GM19351 (cell line): ENCODE measurements around the gene CDKAL1.

Experiments used
- ATAC-seq: cut with Tn5 transposase; IDR thresholded peaks from one replicate; pipeline ENCODE4 v1.9.1; 2021; ENCODE audit warnings: mild to moderate bottlenecking, moderate library complexity; ENCODE audit not compliant: unreplicated experiment

Gene CDKAL1

DNA sequence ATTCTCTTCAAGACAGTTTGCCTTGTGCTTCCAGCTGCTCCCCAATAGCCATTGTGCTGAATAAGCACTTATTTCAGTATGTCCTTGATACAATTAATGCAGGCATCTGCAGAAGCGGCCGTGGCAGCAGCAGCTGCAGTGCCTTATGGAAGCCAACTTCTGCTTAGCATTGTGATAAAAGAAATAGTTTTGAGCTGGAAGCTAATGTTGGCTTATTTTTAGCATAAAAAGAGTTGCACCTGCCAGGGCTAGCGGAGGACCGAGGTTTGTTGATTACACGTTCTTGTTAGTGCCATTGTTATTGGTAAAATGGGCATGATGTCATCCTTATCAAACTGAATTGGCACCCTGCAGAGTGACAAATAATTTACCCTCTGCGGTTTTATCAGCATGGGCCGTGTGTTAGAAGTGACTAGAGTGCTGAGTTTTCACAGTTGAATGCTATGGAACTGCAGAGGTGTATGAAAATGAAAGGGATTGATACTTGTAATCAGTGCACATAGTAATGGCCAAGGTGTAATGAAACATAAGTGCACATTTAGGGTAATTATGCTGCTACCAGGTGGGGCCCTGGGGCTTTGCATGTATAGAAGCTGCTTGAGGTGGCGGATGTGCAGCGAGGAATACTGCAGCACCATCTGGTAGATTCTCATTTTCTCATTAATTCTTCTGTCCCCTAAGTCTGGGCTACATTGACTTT is 334.3 kb downstream of the CDKAL1 start:
- no peak for ATAC-seq

- no peak for ATAC-seq
Observed at GRCh38 chr6:20870021-20870420, 335.8 kb downstream of the CDKAL1 start.

- ATAC-seq: no peak
Observed at GRCh38 chr6:20870493-20870892, 336.2 kb downstream of the CDKAL1 start.

DNA sequence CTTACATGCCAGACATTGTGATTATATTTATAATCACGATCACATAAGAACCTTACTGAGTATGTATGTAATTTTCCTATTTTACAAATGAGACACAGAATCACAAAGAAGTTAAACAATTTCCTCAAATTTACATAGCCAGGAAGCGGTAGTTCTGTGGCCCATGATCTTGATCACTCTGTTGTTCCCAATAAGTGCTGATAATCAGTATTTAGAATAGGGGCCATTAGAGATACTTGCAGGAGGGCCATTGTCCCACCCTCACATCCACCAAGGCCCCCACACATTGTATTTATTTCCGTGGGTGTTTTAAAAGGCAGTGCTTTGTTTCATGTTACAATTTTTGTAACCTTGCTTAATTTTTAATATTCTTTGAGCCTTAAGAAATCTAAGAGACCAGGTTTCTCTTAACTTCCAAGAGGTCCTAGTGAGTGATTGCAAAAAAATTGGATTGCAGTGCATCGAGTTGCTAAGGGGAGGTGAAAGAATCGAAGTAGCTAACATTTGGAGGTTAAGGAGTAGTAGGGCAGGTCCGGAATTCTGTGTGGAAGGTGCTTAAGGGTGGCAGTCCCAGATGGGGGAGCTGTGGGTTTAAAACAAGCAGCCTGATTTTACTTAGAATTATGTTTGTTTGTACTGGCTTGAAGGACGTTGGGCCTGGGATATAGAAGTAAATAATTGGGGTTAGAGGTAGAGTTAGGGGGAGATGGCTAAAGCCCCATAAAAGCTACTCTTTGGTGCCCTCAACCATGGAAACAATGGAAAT is 339.4 kb downstream of the CDKAL1 start:
- ATAC-seq: no peak

- ATAC-seq: no peak
Observed at GRCh38 chr6:20875369-20875963, 341.2 kb downstream of the CDKAL1 start.

DNA sequence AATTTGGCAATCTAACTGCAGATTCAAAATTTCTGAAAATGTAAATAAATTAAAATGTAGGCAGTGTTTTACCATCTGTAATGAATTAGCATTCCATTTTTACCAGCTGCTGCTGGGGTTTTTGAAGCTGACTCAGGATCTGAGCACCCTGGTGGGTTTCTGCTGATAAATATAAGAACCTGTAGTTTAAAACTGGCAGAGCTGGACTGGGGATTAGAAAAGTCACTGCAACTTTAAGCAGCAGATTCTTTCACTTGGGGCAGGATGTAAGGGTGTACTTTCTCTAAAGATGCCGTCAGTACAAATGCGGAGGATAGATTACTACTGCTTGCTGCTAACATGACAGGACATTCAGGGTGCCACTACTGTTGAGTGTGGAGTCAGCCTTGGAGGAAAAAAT is 341.8 kb downstream of the CDKAL1 start:
- ATAC-seq: no peak

GRCh38 chr6:20876561-20876960 is 342.3 kb downstream of the CDKAL1 start:
- no peak for ATAC-seq

DNA sequence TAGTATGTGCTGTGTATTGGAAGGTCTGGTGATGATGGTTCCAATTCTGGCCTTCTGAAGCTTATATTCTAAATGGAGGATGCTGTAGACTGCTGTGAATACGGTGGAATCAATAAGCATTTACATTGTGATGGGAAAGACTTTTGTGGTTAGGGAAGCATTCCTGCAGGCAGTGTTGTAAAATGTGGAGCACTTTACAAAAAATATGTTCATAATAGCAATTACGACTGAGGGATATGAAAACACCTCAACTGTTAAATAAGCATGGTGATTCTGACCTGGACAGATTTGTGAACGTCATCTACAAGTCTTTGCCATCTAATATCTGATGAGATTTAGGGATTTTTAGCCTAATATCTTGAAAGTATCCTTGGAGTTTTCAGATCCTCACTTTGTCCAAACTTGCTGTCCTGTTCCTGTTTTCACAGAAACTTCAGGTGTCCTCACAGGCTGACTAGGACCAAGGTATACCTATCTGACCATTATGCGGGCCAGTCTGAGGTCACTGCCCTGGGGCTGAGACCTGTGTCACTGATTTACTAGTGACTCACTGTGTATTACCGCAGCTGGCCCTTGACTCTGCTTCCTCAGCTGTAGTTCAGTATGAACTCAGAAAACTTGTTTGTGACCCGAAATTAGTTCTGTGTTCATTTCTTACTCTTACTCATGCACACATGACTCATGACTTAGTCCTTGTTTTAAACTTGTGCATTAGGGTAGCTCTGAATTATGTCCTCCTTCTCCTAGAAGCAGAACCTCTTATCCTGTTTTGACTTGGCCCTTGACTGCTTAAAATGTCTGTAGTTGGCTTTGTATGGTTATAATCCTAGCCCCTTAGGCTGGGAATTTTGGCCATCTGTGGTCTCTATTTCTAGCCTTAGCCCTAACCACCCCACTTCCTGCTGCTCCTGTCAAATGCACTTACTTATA is 343.0 kb downstream of the CDKAL1 start:
- peak; percentile 98 for ATAC-seq

- no peak for ATAC-seq
Observed at GRCh38 chr6:20879121-20879520, 344.9 kb downstream of the CDKAL1 start.

DNA sequence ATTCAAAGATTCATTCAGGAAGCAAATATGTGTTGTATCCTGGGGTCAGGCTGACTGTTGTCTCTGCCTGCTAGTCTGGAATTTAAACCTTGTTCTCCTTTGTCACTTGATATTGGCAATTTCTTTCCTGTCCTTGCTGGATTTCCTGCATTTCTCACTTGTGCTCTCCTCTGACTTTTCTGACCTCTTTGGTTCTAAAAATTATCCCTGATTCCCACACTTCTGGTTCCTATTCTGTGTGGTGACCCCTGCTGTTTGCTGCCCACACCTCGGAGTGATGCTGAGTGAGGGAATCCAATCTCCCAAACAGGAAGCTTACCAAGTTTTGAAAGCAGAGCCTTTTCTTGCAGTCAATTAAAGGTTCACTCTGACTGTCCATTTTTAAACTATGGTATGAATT is 345.3 kb downstream of the CDKAL1 start:
- ATAC-seq: no peak

GRCh38 chr6:20881365-20881764 is 347.1 kb downstream of the CDKAL1 start:
- no peak for ATAC-seq

DNA sequence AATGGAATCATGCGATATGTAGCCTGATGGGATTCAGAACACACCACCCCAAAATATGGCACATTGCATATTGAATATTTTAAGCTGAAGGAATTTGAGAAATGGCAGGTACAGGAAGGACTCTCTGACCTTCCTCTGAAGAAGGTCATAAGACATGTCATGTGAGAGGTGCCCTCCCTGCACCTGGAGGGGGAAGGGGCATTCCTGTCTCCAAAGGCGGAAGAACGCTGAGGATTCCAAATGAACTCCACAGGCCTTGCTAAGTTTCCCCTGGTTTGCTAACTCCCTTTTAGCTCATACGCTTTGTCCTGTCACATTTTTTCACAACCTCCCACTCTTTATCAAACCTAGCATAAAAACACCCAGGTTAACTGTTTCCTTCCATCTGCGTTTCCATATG is 347.8 kb downstream of the CDKAL1 start:
- no peak for ATAC-seq

DNA sequence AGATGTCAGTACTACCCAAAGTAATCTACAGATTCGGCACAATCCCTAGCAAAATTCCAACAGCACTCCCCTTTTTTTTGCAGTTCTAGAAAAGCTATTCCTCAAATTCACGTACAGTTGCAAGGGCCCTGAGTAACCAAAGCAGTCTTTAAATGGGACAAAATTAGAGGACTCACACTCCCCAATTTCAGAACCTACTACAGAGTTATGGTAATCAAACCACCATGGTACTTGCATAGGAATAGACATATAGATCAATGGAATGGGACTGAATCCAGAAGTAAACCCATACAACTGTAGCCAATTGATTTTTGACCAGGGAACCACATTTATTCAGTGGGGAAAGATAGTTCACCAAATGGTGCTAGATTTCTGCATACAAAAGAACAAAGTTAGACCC is 350.8 kb downstream of the CDKAL1 start:
- ATAC-seq: no peak

GRCh38 chr6:20891161-20891560 is 356.9 kb downstream of the CDKAL1 start:
- ATAC-seq: no peak

DNA sequence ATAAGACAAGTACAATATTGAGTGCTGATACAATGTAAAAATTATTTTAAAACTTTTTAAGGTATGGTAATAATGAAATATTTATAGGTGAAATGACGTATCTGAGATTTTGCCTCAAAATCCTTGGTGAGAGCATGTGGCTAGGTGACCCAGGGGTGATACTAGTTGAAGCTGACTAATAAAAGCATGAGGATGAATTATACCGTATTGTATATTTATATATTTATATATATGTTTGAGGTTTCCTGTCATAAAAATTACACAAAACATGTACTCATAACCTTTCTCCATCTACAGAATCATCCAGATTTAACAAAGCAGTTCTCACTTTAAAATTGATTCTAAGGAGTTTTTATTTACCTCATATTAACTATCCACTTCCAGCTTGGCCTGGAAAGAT is 358.1 kb downstream of the CDKAL1 start:
- no peak for ATAC-seq

DNA sequence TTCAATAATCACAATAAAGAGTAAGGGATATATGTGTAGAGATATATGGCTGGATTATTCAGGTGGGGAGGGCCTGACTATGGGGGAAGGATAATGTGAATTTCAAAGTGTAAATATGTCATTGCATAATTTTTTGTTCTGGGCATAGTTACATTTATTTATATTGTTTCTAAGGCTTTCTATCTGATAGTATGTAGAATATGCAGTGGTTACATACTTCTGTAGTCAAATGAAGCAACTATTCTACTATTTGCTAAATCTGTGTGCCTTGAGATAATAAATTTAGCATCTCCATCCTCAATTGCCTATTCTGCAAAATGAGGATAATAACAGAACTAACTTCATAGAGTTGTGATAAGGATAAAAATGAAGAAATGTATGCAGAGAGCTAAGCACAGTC is 359.2 kb downstream of the CDKAL1 start:
- no peak for ATAC-seq

GRCh38 chr6:20900389-20901160 is 366.3 kb downstream of the CDKAL1 start:
- peak; percentile 91 for ATAC-seq

DNA sequence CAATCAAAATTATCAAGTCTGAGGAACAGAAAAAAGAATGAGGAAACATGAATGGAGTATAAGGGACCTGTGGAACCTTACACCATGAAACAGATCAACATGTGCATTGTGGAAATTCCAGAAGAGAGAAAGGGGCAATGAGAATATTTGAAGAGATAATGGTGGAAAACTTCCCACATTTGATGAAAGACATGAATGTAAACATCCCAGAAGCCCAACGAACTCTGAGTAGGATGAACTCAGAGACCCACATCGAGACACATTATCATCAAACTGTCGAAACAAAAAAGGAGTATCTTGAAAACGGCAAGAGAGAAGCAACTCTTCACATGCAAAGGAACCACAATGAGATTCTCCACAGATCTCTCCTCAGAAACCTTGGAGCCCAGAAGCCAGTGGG is 371.1 kb downstream of the CDKAL1 start:
- no peak for ATAC-seq

- ATAC-seq: no peak
Observed at GRCh38 chr6:20906945-20907344, 372.7 kb downstream of the CDKAL1 start.

DNA sequence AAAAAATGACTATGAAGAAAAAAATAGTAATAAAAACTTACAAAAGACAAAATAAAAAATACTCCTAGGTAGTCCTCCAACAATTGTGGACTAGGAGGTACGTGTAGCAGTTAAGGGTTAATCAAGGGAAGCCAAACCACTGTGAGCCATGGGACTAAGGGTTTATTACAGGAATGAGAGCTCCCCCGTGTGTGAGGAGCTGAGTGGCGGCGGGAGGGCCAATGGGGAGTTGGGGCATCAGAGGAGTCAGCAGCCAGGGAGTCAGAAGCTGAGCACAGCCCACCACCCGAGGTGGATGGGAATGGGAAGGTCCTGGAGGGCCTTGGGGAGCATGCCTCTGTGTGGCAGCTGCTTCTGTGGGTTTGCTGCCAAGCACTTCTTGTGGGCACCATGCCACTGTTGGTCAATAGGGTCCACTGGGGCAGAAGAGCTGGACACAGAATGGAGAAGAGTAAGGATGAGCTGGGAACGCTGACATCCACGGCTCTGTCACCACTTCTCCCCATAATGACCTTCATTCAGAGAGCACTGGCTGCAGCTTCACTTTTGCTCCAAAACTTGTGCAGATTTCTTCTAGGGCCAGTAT is 373.3 kb downstream of the CDKAL1 start:
- no peak for ATAC-seq
